ENCODE results near the gene SLBP. TPM values are rescaled to one million over a fixed set of nuclear protein-coding genes. Genes with fewer than 3 reads are reported as not detected.

The SLBP gene
- polyA plus RNA-seq (ENCODE audit: insufficient read length in 3 of 3) = 10 to 100 TPM; 95.6 to 98.5 (median 97.9) TPM

DNA sequence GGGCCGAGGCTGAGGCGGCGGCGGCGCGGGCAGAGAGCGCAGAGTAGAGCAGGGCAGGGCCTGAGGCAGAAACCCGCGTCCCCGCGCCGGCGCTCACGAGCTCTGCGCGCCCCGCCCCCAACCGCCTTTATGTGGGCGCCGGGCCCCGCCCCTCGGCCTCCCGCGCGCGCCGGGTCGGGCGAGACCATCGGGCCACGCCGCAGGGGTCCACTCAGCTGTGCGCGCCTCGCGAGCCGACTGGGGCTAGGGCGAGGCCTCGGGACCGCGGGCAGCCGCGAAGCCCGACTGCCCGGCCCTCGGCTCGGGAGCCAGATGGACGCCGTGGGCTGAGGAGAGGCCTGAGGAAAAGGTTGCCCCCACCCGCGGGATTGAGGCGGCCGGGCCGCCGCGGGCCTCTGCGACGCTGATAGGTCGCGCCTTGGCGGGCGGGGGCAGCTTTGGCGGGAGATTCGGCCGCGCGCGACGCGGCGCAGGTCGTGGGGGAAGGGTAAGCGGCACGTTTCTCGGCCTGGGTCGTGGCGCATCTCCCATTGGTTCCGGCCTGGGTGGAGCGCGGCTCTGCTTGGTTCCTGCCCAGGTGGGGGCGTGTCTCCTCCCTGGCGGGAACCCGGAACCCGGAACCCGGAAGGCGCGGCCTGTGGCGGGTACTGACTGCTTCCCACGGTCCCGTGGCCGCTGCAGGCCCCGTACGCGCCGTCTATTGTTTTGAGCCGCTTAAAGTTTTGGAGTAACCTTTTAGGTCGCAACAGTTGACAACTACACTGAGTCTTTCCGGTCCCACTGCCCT is at the start of gene SLBP:
Gene SLBP (minus strand): TSS at position 104 of the 787 bp plus-strand sequence. CDS start 131 bp downstream, outside the sequence.
- peak; percentile 77 to 88 (median 78) for DNase-seq (ENCODE audit: low read depth in 3 of 3, low spot score in 2 of 3)

DNA sequence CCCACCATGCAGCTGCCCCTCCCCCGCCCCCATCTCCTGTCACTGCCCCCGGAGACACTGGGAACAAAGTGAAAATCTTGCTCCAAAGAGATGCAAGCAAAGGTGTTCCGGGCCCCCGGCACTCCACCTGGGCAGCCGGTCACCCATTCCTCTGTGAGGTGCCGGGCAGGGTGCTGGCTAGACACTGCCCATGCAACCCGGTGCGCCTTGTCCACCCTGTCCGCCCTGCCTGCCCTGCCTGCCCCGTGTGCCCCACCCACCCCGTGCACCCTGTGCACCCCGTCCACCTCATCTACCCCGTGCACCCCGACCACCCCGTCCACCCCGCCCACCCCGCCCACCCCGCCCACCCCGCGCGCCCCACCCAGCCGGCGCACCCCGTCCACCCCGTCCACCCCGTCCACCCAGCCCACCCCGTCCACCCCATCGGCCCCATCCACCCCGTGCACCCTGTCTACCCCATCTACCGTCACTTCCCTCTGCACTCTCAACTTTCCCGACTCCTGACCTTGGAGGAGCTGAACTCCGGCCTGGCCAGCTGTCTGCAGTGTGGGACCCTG is 49.1 kb upstream of the SLBP start:
- no peak for DNase-seq (ENCODE audit: low read depth in 3 of 3, low spot score in 2 of 3)

DNA sequence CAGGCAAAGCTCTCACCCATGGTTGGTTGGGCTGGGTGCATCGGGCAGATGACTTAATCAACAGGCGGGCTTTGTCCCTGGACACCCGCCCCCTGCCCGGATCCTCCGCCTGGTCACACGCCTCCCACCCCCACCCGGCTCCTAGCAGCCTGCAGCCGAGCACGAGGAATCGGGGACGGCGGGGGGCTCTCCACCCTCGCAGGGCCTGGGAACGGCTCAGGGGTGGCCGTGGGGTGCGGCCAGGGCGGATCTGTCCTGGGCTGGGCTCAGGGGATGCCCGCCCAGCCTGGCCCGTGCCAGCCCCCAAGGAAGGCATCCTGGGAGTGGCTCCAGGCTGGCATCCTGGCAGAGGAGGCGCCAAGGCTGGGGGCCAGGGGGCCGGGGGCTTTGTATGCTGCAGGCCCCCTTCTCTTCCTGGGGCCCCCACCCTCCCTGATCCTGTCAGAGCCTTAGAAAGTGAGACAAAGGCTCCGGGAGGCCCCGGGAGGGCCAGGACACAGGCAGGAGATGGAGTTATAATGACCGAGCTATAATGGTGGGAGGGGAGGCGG is 48.5 kb upstream of the SLBP start:
- no peak for DNase-seq (ENCODE audit: low read depth in 3 of 3, low spot score in 2 of 3)

DNA sequence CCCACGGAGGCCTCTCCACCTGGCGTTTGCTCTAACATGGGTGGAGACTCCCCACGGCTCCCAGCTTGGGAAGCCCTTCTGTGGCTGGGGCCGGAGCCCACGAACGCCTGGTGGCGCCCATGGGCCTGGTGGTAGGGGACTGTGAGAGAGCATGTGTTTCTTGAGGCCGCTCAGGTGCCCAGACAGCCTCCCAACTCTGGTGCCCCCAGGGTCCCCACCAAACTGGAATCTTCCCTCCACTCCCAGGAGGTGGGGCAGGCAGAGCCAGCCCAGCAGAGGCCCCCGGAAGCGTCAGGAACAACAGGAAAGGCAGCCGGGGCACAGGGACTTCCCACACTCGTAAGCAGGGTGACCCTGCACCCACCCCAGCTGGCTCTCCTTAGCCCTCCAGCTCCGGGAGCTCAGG is 47.7 kb upstream of the SLBP start:
- DNase-seq (ENCODE audit: low read depth in 3 of 3, low spot score in 2 of 3) = no peak

DNA sequence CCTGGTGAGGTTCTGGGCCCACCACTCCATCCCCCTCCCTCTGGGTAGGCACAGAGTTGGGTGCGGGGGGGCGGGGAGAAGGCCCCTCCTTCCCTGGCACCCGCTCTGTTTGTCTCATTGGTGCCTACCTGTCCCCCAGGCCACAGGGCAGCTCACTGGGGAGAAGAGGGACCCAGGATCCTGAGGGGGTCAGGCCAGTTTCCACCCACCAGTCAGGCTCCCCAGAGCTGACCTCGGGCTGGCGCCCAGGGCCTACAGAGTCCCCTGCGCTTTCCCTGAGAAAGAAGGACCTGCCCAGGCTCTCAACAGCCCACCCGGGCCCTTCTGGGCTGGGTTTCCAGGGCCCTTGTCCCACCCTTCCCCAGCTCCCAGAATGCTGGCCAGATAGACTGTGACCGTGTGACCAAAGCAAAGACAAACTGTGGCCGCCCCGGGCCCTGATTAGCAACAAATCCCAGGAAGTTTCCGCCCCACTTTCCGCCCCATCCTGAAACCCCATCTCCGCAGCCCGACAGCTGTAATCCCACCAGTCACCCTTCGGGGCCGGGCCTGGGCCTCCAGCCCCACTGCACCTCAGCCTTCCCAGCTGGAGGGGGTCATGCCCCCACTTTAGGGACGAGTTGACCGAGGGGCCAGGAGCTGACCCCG is 47.2 kb upstream of the SLBP start:
- DNase-seq (ENCODE audit: low read depth in 3 of 3, low spot score in 2 of 3) = no peak

DNA sequence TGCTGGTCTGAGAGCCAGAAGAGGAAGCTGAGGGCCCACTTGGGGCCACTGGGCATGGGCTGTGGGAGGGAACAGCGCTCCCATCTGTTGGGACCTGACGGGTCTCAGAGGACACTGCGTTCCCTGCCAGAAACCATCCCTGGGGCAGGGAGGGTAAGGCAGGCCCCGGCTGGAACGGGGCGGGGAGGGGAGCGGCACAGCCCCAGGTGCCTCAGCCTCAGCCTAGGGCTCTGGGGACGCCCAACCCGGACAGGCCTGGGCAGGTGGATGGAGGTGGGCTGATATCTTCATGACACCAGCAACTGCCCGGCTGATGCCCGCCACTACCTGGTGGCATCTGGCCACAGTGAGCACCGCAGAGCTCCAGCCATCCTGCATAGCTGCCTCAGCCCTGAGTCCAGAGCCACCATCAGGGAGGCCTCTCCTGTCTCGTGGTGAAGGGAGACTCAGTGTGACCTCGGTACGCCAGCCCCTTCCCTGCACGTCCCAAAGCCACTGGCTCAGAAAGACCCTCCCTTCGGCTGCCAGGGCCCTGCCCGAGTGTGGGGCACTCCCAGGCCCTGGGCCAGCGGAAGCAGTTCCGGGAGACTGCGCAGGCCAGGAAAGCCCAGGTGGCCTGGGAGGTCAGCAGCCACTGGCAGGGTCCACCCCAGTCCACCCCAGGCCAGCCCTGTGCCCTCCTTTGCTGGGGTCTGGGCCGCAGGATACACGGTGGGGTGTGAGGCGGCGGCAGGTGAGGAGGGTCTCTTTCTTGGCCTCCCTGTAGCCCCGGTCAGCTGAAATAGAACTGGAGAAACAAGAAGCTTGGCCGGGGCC is 46.4 kb upstream of the SLBP start:
- DNase-seq (ENCODE audit: low read depth in 3 of 3, low spot score in 2 of 3) = no peak

DNA sequence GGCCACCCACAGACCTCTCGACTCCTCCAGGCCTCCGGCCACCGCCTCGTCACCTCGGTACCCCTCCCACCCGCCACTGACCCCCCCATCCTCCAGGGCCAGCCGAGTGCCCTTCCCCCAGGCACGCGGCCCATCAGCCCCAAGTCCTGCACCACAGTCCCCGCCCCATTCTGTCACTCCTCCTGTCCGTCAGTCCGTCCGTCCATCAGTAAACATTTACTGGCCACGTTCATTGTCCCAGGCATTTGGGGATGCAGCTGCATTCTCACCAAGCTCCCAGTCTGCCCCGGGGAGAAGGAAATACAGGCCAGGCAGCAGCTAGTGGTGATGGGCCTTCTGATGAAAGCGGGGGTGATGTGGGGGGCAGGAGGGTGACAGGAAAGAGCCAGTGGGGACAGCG is 45.7 kb upstream of the SLBP start:
- no peak for DNase-seq (ENCODE audit: low read depth in 3 of 3, low spot score in 2 of 3)

DNA sequence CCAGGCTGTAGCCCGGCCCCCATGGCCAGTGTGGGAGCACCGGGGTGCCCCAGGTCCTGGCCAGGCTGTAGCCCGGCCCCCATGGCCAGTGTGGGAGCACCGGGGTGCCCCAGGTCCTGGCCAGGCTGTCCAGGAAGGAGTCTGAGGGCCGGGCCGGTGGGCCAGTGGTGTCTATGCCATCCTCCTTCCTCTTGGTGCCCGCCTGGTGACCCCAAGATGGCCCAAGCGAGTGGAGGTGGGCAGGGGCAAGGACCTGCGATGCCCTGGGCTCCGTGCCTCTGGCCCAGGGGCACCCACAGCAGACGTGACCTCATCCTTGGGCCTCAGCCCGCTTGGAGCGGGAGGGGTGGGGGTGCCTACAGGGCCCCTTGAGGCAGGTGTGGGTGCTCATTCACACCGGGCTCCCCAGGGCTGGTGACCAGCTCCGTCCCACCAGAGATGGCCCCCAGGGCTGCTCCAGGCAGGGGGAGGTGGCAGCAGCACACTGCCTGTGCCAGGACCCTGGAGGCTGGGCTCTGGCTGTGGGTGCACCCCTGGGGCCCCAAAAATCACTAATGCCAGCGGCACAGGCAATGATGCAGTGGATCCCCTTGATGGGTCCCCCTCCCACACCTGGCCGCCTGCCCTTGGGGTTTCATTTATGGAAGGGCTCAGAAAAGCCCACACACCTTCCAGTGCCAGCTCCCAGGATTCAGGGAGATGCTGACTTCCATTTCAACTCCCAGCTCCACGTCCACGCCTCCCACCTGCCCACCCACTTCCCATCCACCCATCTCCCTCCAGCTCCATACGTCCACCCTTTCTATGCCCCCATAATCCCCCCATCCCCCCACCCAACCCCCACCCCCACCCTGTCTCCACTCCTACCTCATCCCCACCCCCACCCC is 45.0 kb upstream of the SLBP start:
- no peak for DNase-seq (ENCODE audit: low read depth in 3 of 3, low spot score in 2 of 3)

DNA sequence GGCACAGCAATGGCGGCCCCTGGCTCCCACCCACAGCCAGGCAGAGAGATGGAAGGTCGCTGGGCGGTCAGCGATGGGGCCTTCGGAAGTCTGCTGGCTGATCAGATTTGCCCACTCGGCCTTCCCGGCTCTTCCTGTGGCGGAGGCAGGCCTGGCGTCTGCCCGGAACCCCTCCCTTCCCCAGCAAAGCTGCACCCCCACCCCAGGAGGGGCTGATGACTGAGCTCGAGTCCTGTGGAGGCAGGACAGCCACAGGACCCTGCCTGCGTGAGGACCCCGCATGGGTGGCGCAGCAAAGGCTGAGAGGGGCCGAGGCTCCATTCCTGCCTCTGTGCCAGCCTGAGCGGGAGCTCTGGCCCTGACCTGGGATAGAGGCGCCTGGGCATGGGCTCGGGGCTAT is 44.0 kb upstream of the SLBP start:
- no peak for DNase-seq (ENCODE audit: low read depth in 3 of 3, low spot score in 2 of 3)

DNA sequence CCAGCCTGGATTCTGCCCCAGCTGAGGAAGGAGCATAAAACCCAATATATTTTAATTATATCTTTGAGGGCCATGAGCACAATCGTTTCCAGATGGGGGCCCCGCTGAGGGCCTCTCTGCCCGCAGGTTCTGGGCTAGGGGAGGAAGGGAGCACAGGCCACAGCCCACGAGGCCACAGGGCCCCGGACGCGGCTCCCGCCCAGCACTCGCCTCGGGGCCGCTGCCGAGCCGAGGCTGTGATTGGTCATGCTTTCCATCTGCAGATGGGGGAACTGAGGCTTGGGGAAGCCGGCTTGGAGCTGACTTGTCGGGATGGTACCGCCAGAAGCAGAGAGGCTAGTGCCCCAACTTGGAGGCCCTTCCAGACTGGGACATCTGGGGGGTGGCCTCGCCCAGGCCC is 43.2 kb upstream of the SLBP start:
- no peak for DNase-seq (ENCODE audit: low read depth in 3 of 3, low spot score in 2 of 3)

DNA sequence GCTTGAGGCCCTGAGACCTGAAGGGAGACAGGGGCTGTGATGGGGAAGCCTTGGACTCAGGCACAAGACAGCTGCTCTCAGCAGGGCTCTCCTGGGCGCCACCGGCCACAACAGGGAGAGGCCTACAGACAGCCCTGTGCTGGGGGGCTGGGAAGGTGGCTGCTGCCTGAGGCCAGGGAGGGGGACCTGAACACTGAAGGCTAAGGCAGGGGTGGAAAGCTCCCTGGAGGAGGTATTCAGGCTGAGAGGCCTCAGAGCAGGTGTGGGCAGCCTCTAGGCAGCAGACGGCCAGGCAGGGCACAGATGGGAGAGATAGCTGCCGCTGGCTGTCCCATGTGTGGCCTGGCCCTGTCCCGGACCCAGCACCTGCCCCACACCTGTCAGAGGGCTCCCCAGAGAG is 42.2 kb upstream of the SLBP start:
- DNase-seq (ENCODE audit: low read depth in 3 of 3, low spot score in 2 of 3) = no peak

DNA sequence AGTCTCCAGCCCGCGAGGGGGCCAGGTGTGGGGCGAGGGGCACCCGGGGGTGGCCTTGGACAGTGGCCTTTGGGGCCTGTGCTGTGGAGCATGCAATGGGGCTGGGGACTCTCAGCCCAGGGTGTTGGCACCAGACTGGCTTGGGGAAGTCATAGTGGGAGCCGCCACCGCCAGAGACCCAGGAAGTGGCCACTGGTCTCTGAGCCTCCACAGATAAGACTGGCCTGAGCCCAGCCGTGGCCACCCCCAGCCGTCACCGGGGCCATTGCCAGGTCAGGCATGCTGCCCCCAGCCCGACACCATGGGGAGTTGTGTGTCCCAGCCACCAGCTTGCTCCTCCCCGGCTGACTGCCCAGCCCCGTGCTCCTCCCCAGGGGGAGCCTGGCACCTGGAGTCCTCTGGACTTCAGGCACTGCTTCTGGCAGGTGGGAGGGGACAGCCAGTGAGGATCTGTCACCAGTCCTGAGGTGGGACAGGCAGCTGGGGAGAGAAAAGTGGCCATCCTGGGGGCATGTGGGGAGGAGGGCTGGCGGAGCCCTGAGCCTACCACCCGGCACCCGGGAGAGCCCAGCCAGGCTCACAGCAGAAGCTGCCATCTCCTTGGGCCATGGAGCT is 41.7 kb upstream of the SLBP start:
- no peak for DNase-seq (ENCODE audit: low read depth in 3 of 3, low spot score in 2 of 3)

DNA sequence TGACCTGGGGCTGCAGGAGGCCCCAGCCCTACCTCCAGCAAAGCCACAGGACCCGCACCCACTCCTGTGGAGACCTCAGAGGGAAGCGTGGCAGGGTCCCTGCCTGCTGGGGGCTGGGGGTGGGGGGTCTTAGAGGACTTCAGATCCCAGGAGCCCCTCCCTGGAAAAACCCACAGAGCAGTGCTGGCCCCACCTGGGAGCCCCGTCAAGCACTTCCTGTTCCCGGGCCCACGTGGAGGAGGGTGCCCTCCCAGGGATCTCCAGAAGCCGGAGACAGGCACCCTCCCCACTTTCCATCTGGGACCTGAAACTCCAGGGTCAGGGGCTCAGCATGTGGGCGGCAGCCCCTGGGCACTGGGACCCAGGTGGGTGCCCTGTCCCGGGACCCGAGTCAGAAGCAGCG is 41.2 kb upstream of the SLBP start:
- no peak for DNase-seq (ENCODE audit: low read depth in 3 of 3, low spot score in 2 of 3)

DNA sequence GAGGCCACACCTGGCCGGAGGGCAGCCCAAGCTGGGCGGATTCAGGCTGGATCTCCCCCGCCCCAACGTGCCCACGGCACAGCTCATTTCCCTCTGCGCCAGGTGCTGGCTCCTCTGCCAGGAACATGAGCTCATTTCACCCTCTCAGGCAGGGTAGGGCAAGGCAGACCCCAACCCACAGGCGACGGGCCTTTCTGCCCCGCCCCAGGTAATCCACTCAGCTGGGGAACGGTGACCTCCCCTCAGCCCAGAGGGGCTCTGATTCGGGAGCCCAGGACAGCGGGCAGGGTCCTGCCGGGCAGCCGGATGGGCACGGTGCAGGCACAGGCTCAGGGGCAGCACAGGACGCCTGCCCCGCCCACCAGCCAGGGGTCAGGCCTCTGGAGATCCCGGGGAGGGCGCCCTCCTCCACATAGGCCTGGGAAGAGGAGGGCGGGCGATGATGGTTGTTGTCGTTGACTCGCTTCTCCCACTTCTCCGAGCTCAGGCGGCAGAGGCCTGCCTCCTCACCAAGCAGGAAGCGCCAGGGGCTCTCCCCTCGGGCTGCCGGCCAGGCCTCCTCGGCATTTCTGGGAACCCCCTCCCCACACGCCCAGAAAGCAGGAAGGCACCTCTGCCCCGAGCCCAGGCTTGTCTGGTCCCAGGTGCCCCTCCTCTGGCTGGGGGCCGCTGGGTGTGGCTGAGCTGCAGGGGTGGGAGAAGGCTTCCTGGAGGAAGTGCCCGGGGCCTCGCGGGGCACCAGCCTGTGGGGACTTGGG is 40.3 kb upstream of the SLBP start:
- no peak for DNase-seq (ENCODE audit: low read depth in 3 of 3, low spot score in 2 of 3)

DNA sequence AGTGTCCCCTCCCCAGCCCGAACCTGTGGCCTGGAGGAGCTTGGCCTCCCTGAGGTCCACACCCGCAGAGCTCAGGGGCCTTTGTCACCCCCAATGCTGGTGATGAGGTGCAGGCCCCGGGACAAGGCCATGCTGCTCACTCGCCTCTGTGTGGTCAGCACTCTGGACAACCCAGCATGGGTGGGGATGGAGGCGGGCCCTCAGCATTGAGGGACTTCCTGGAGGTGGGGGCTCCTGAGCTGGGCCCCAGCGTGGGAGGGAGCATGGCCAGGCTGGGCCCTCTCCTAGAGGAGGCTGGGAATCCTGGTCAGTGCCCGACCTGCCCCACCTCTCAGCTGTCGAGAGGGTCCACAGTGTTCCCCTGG is 39.8 kb upstream of the SLBP start:
- DNase-seq (ENCODE audit: low read depth in 3 of 3, low spot score in 2 of 3) = no peak

DNA sequence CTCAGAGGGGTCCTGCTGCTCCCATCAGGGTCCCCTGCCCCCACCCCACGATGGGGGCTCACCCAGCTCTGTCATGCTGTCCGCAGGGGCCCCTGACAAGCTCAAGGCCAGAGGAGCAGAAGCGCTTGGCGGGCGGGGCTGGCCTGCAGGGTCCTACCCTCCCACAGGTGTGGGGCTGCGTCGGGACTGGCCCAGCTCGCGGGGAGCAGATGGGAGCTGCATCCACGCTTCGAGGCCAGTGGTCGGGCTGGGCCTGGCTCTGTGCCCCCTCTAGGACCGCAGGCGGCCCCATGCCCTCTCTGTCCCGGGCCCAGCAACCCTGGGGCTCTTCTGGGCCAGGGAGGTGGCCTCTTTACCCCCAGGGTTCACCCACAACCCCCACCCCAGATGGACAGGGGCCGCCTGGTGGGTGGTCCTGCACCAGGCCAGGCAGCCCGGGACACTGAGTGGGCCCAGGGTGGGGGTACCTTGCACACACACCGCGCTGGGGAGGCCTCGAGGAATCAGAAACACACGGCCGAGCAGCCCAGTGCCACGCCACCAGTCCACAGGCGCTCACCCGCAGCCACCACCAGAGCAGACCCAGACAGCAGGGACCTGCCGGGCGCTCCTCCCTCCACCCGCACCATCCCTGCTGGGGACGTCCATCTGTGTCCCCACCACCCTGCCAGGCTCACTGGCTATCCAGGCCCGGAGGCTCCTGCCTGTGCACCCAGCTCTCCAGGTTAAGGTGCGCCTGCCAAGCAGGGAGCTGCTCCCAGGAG is 39.2 kb upstream of the SLBP start:
- no peak for DNase-seq (ENCODE audit: low read depth in 3 of 3, low spot score in 2 of 3)

DNA sequence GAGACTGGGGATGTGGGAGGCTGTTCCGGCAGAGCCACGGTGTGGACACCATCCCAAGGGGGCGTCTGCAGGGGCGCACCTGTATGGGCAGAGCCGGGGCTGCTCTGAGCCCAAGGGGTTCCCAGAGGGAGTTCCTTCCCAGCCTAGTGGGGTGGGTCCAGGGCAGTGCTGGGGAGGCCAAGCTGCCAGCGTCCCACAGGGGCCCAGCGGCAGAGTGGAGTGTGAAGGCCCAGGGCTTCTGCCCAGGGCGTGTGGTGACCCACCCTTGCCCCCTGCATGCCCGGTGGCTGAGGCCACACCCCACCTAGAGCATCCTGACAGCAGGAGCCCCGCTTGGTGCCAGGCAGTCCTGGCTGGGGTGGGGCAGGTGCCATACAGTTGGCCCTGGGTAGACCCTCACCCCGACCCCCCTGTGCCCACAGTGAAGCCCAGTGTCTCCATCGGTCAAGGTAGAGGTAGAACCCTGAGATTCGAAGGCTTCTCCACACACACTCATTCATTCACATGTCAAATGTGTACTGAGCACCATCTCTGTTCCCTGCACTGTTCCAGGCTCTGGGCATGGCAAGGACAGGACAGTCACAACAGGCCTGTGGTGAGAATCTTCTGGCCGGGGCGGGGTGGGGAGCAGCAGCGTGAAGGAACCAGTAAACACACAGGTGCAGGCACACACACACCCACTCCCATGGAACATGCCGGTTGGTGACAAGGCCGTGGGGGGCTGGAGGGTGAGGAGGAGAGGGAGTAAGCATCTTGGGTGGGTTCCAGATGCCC is 38.4 kb upstream of the SLBP start:
- no peak for DNase-seq (ENCODE audit: low read depth in 3 of 3, low spot score in 2 of 3)
